ENCODE data around the gene PDE9A. TPM values are rescaled to one million over a fixed set of nuclear protein-coding genes. Genes with fewer than 3 reads are reported as not detected.
"Not testable (repeated sequence)": the region's sequence is repeated elsewhere in the genome, so short reads cannot be mapped to it uniquely, and the experiment has no call there.

PDE9A gene
- 1 to 10 TPM in 1 of 3 donors, under 1 TPM in 2; 0.40 to 2.3 (median 0.61) TPM for polyA plus RNA-seq

DNA sequence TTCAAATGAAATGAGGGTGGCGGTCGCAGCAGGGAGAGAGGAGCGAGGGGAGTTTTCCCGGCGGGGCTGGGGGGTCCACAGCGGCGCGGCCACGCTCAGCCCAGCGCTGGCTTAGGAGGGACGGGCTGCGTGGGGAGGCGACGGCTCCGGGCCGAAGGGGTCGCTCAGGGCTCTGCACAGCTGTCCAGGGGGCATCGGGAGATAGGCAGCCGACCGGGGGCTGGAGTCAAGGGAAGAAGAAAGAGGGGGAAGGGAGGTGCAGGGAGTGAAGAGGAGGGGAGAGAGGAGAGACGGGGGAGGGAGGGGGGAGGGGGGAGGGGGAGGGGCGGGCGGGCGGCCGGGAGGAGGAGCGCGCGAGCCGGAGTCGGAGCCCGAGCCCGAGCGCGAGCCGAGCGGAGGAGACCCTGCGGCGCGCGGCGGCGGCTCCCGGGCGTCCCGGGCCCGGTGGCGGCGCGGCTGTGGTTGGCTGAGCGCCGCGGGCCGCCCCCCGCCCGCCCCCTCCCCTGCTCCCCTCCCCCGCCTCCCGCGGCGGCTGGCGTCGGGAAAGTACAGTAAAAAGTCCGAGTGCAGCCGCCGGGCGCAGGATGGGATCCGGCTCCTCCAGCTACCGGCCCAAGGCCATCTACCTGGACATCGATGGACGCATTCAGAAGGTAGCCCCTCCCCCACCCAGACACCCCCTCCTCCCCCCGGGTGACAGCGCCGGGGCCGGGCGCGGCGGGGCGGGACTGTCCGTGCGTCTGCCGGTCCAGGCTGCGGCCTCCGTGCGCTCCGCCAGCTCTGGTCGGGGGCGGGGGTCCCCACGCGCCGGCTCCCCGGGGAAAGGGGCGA lies at the start of gene PDE9A:
Gene PDE9A, plus strand, starts transcription at position 391 of the 831 bp plus-strand sequence. Its CDS starts 194 bp downstream, at position 585.
- Mint-ChIP-seq H3K36me3 (peaks cover 0 to 4% (median 0%) of the 10 kb centered on the region in 3 donors), H3K27ac (peak within 1 kb of the TSS in 1 of 6 donors; percentile 20), H3K9me3 (peaks cover 0 to 3% (median 0%) of the 10 kb centered on the region in 6 donors), H3K4me3 (peak within 1 kb of the TSS; percentile 72 to 80 (median 79)), H3K4me1 (peaks cover 10 to 15% of the 10 kb centered on the region in 2 donors), H3K27me3 (ENCODE audit: low read depth in 3 of 3) (peaks cover 9 to 21% (median 14%) of the 10 kb centered on the region in 3 donors)
- peak in 1 of 3 donors; percentile 24 for DNase-seq

DNA sequence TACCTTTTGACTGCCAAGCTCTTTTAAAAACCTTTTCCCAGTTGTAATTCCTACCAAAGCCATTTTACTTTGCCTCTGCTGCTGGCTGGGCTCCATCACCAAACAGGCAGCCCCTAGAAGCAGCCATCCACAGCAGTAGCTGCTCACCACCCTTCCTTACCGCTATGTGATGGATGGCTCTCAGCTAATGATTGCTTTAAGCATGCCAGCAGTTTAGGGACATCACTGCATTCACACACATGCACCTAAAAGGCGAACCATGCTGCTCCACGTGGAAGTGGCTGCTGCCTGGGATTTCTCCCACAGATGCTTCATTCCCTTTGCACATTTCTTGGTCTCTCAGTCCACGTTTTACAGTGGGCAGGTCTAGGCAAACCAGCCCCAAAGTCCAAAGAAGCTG lies 46.3 kb upstream of the PDE9A start:
- DNase-seq, result no peak
- Mint-ChIP-seq H3K4me1 (no peaks in the 10 kb centered on the region), H3K27ac (no peak overlapping the region), H3K4me3 (no peak overlapping the region), H3K27me3 (ENCODE audit: low read depth in 3 of 3) (peaks cover 0 to 8% (median 5%) of the 10 kb centered on the region in 3 donors), H3K9me3 (peaks cover 0 to 15% (median 8%) of the 10 kb centered on the region in 6 donors), H3K36me3 (no peaks in the 10 kb centered on the region)

- no peak for DNase-seq
- Mint-ChIP-seq H3K27ac (no peak overlapping the region), H3K4me1 (no peaks in the 10 kb centered on the region), H3K36me3 (no peaks in the 10 kb centered on the region), H3K27me3 (ENCODE audit: low read depth in 3 of 3) (peaks cover 0 to 8% (median 5%) of the 10 kb centered on the region in 3 donors), H3K9me3 (peaks cover 0 to 15% (median 8%) of the 10 kb centered on the region in 6 donors), H3K4me3 (no peak overlapping the region)
Measured at GRCh38 chr21:42607525-42608102, 45.8 kb upstream of the PDE9A start.

DNA sequence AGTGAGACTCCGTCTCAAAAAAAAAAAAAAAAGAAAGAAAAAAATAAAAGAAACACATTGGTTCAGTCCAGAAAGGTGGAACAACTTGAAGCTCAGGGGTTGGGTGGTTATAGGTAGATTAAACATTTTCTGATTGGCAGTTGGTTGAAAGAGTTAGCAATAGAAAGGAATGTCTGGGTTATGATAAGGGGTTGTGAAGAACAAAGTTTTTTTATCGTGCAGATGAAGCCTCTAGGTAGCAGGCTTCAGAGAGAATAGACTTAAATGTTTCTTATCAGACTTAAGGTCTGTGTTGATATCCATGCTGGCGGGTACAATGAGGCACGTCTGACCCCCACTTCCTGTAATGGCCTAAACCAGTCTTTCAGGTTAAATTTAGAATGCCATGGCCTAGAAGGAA lies 45.0 kb upstream of the PDE9A start:
- peaks cover 2 to 8% (median 5%) of the 10 kb centered on the region in 3 donors for H3K27me3 Mint-ChIP-seq (ENCODE audit: low read depth in 3 of 3)

DNA sequence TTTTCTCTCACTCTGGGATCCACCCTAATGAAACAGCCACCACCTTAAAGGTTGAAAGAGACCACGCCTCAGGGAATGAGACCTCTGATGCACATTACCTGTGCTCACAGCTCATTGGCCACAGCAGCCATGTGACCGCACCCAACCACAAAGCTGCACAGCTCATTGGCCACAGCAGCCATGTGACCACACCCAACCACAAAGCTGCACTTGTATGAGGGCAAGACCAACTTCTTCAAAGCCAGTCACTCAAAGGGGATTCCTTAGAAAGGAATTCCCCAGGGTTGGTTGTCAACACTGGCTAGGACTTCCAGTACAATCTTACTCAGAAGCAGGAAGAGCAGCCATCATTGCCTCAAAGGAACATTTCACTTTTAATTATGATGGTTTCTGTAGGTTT lies 43.6 kb upstream of the PDE9A start:
- H3K27ac Mint-ChIP-seq, result no peak overlapping the region

More for the DNA sequence above, 45.0 kb upstream of the PDE9A start:
- no peaks in the 10 kb centered on the region for H3K4me1 Mint-ChIP-seq
- H3K9me3 Mint-ChIP-seq, result peaks cover 0 to 15% (median 8%) of the 10 kb centered on the region in 6 donors
- H3K4me3 Mint-ChIP-seq, result no peak overlapping the region
- no peak for DNase-seq
- H3K27ac Mint-ChIP-seq, result no peak overlapping the region
- H3K36me3 Mint-ChIP-seq, result no peaks in the 10 kb centered on the region

GRCh38 chr21:42611852-42612251 lies 41.6 kb upstream of the PDE9A start:
- no peak for DNase-seq

More for the DNA sequence above, 43.6 kb upstream of the PDE9A start:
- H3K36me3 Mint-ChIP-seq, result no peaks in the 10 kb centered on the region
- H3K4me1 Mint-ChIP-seq, result no peaks in the 10 kb centered on the region
- DNase-seq, result no peak
- H3K4me3 Mint-ChIP-seq, result no peak overlapping the region
- H3K9me3 Mint-ChIP-seq, result peaks cover 0 to 15% (median 6%) of the 10 kb centered on the region in 6 donors
- peaks cover 0 to 2% (median 2%) of the 10 kb centered on the region in 3 donors for H3K27me3 Mint-ChIP-seq (ENCODE audit: low read depth in 3 of 3)

GRCh38 chr21:42612390-42612789 lies 41.0 kb upstream of the PDE9A start:
- peaks cover 0 to 4% (median 2%) of the 10 kb centered on the region in 3 donors for H3K27me3 Mint-ChIP-seq (ENCODE audit: low read depth in 3 of 3)
- peaks cover 0 to 3% (median 0%) of the 10 kb centered on the region in 6 donors for H3K9me3 Mint-ChIP-seq
- H3K4me3 Mint-ChIP-seq, result no peak overlapping the region
- H3K4me1 Mint-ChIP-seq, result no peaks in the 10 kb centered on the region
- DNase-seq, result no peak
- H3K27ac Mint-ChIP-seq, result no peak overlapping the region
- no peaks in the 10 kb centered on the region for H3K36me3 Mint-ChIP-seq

More at GRCh38 chr21:42611852-42612251, 41.6 kb upstream of the PDE9A start:
- Mint-ChIP-seq H3K27ac (no peak overlapping the region), H3K4me3 (no peak overlapping the region), H3K9me3 (peaks cover 0 to 3% (median 0%) of the 10 kb centered on the region in 6 donors), H3K4me1 (no peaks in the 10 kb centered on the region), H3K27me3 (ENCODE audit: low read depth in 3 of 3) (peaks cover 0 to 4% (median 2%) of the 10 kb centered on the region in 3 donors), H3K36me3 (no peaks in the 10 kb centered on the region)

GRCh38 chr21:42613756-42614155 lies 39.7 kb upstream of the PDE9A start:
- Mint-ChIP-seq H3K27me3 (ENCODE audit: low read depth in 3 of 3) (peaks cover 0 to 5% (median 2%) of the 10 kb centered on the region in 3 donors), H3K36me3 (no peaks in the 10 kb centered on the region), H3K27ac (no peak overlapping the region), H3K4me1 (no peaks in the 10 kb centered on the region), H3K4me3 (no peak overlapping the region), H3K9me3 (peaks cover 0 to 3% (median 0%) of the 10 kb centered on the region in 6 donors)
- no peak for DNase-seq

- no peak overlapping the region for H3K4me3 Mint-ChIP-seq
- no peaks in the 10 kb centered on the region for H3K4me1 Mint-ChIP-seq
- peaks cover 0 to 3% (median 0%) of the 10 kb centered on the region in 6 donors for H3K9me3 Mint-ChIP-seq
- peaks cover 0 to 8% (median 5%) of the 10 kb centered on the region in 3 donors for H3K27me3 Mint-ChIP-seq (ENCODE audit: low read depth in 3 of 3)
- no peaks in the 10 kb centered on the region for H3K36me3 Mint-ChIP-seq
- peak overlapping the region in 2 of 6 donors; percentile 8 to 63 for H3K27ac Mint-ChIP-seq
- peak; percentile 18 to 36 (median 22) for DNase-seq
Measured at GRCh38 chr21:42614396-42614795, 39.0 kb upstream of the PDE9A start.

GRCh38 chr21:42614811-42615351 lies 38.5 kb upstream of the PDE9A start:
- Mint-ChIP-seq H3K9me3 (peaks cover 0 to 3% (median 0%) of the 10 kb centered on the region in 6 donors), H3K27me3 (ENCODE audit: low read depth in 3 of 3) (peaks cover 0 to 10% (median 7%) of the 10 kb centered on the region in 3 donors), H3K4me1 (no peaks in the 10 kb centered on the region), H3K27ac (peak overlapping the region in 1 of 6 donors; percentile 49), H3K36me3 (no peaks in the 10 kb centered on the region), H3K4me3 (no peak overlapping the region)
- DNase-seq, result peak; percentile 29 to 35 (median 33)

DNA sequence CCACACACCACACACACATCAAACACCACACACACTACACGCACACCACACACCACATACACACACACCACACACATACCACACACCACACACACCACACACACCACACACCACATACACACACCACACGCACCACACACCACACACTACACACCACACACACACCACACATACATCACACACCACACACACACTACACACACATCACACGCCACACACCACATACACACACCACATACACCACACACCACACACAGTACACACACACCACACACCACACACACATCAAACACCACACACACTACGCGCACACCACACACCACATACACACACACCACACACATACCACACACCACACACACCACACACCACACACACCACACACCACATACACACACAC lies 38.0 kb upstream of the PDE9A start:
- not testable (repeated sequence) for H3K27me3 Mint-ChIP-seq (ENCODE audit: low read depth in 3 of 3); H3K9me3 Mint-ChIP-seq; H3K36me3 Mint-ChIP-seq; DNase-seq; H3K4me3 Mint-ChIP-seq; H3K27ac Mint-ChIP-seq; H3K4me1 Mint-ChIP-seq

DNA sequence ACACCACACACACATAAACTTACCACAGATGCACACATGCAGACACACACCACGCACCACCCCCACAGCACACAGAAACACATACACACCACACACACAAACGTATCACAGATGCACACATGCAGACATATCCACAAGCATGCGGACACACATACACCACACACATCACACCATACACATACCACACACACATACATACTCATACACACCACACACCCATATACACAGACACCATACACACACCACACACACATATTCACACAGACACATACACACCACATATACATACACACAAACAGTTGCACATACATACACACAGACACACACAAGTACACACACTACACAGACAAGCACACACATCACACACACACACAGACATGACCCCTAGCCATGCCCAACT lies 37.5 kb upstream of the PDE9A start:
- no peak for DNase-seq
- Mint-ChIP-seq H3K36me3 (no peaks in the 10 kb centered on the region), H3K27ac (no peak overlapping the region), H3K9me3 (peaks cover 0 to 3% (median 0%) of the 10 kb centered on the region in 6 donors), H3K4me3 (no peak overlapping the region), H3K27me3 (ENCODE audit: low read depth in 3 of 3) (peaks cover under 1 to 10% (median 7%) of the 10 kb centered on the region in 3 donors), H3K4me1 (no peaks in the 10 kb centered on the region)

DNA sequence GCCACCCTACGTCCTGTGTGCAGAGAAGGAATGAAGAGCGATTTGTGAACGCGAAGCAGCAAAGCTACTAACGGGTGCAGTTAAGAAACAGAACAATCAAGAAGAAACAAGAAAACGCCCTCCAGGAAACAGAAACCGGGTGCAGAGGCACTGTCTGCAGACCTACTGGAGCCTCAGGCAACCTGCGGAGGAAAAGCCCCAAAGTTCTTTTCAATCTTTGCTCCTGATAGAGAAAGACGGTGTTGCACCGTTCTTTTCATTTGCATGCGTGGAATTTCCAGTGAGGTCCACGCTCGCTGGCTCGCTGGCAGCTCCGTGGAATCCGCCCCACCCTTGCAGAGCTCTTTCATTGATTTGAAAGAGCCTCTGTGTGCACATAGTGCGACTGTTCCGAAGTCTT lies 37.0 kb upstream of the PDE9A start:
- Mint-ChIP-seq H3K9me3 (peaks cover 0 to 3% (median 0%) of the 10 kb centered on the region in 6 donors), H3K27me3 (ENCODE audit: low read depth in 3 of 3) (peaks cover 2 to 14% (median 7%) of the 10 kb centered on the region in 3 donors), H3K27ac (no peak overlapping the region), H3K4me1 (no peaks in the 10 kb centered on the region), H3K36me3 (no peaks in the 10 kb centered on the region), H3K4me3 (no peak overlapping the region)
- peak in 1 of 3 donors; percentile 11 for DNase-seq

DNA sequence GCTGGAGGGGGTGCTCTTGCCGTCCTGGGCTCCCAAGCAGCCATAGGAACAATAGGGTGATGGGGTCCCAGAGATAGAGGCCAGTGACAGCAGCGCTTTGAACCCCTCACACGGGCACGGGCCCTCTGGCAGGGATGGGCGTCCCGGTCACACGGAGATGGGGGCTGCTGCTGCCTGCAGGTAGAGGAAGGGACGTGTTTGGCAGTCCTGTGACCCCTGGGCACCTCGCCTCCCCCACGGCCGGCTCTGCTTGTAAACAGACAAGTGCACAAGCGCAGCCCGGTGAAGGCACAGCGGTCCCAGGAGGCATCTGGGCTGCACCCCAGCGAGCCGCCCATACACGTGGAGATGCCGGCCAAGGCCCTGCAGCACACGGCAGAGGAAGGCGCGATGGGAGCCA lies 36.5 kb upstream of the PDE9A start:
- peaks cover 2 to 18% (median 7%) of the 10 kb centered on the region in 3 donors for H3K27me3 Mint-ChIP-seq (ENCODE audit: low read depth in 3 of 3)
- H3K9me3 Mint-ChIP-seq, result peaks cover 0 to 3% (median 0%) of the 10 kb centered on the region in 6 donors
- H3K4me3 Mint-ChIP-seq, result no peak overlapping the region
- no peaks in the 10 kb centered on the region for H3K36me3 Mint-ChIP-seq
- no peaks in the 10 kb centered on the region for H3K4me1 Mint-ChIP-seq
- DNase-seq, result no peak
- H3K27ac Mint-ChIP-seq, result no peak overlapping the region
